AG09309 (cell line): ENCODE measurements around the gene HACD4.
A peak's percentile ranks its signal among the peaks of the same experiment; 100 is the strongest.

Experiments
- DNase-seq: peaks from one replicate; pipeline ENCODE4 v3.0.0-alpha.2; 2010; ENCODE audit warnings: low read depth
- H3K4me3 ChIP-seq: 2 replicates; pipeline ENCODE4 v1.5.1; 2011; ENCODE audit warnings: mild to moderate bottlenecking, low read depth, low read length, moderate library complexity; ENCODE audit not compliant: control insufficient read depth
- TF ChIP-seq, protein P1 (sequence below): IDR thresholded peaks from 2 replicates; pipeline ENCODE4 v1.5.1; 2011; ENCODE audit warnings: mild to moderate bottlenecking, low read depth, low read length, inconsistent platforms; ENCODE audit not compliant: insufficient read depth, control insufficient read depth; ENCODE audit errors: missing control alignments

HACD4 gene

GRCh38 chr9:20988671-20989315 is 42.6 kb downstream of the HACD4 start:
- TF ChIP-seq, protein P1, sequence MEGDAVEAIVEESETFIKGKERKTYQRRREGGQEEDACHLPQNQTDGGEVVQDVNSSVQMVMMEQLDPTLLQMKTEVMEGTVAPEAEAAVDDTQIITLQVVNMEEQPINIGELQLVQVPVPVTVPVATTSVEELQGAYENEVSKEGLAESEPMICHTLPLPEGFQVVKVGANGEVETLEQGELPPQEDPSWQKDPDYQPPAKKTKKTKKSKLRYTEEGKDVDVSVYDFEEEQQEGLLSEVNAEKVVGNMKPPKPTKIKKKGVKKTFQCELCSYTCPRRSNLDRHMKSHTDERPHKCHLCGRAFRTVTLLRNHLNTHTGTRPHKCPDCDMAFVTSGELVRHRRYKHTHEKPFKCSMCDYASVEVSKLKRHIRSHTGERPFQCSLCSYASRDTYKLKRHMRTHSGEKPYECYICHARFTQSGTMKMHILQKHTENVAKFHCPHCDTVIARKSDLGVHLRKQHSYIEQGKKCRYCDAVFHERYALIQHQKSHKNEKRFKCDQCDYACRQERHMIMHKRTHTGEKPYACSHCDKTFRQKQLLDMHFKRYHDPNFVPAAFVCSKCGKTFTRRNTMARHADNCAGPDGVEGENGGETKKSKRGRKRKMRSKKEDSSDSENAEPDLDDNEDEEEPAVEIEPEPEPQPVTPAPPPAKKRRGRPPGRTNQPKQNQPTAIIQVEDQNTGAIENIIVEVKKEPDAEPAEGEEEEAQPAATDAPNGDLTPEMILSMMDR = no peak
- H3K4me3 ChIP-seq = no peak overlapping the region
- DNase-seq = peak; percentile 3

DNA sequence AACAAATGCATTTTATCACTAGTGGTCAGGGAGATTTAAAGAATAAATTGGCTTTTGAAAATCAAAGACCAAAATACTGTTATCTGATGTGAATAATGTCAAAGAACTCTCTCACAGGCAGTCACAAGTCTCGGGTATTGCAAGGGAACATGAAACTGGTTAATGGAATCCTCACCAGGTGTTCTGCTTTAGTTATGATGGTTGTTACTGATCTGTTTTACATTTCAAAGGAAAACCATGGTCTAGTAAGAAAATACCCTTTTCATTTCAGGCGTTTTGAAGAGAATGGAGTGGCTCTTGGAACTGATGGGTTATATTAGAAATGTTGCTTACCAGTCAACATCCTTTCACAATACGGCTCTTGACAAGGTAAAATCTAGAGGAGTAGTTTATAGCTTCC is 43.4 kb downstream of the HACD4 start:
- DNase-seq = no peak
- TF ChIP-seq, protein P1 = no peak
- H3K4me3 ChIP-seq = no peak overlapping the region

- H3K4me3 ChIP-seq = no peak overlapping the region
- TF ChIP-seq, protein P1 = no peak
- DNase-seq = no peak
Measured at GRCh38 chr9:20987521-20987920, 43.9 kb downstream of the HACD4 start.

- DNase-seq = no peak
- TF ChIP-seq, protein P1 = no peak
- no peak overlapping the region for H3K4me3 ChIP-seq
Measured at GRCh38 chr9:20985851-20986600, 45.4 kb downstream of the HACD4 start.

DNA sequence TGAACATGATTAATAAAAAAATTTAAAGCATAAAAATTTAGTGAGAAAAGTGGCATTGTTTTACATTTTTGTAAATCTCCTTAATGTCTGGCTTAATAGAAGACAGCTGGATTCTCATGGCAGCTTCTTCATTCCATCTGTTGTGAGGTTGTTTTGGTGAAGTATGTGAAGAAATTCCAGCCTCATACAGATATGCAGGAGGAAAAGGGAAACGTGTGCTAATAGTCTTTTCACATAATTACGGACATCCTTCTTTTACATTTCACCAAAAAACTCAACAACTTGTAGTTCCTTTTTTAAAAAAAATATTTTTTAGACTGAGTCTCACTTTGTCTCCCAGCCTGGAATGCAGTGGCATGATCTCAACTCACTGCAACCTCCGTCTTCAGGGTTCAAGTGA is 46.9 kb downstream of the HACD4 start:
- no peak overlapping the region for H3K4me3 ChIP-seq
- DNase-seq = peak; percentile 4
- TF ChIP-seq, protein P1 = no peak

DNA sequence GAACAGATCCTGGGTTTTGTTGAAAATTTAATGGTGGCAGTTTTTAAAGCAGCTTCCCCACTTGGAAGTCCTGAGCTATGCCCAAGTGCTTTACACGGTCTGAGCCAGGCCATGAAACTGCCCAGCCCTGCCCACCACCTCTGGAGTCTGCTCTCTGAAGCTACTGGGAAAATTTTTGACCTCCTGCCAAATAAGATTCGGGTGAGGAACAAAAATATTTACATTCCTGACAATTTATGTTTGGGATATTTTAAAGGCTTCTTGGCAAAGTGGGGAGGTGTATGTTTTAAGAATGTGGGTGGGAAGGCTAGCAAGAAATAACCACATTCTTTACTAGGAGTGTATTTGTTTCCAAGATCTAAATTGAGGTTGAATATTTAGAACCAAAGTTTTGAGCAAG is 50.0 kb downstream of the HACD4 start:
- TF ChIP-seq, protein P1 = no peak
- peak; percentile 63 for DNase-seq
- no peak overlapping the region for H3K4me3 ChIP-seq
